ENCODE measurements around the gene PCNT. TPM values are rescaled to one million over a fixed set of nuclear protein-coding genes. Genes with fewer than 3 reads are reported as not detected.

PCNT gene
- total RNA-seq, 2 experiments from 2014 or later, result 46.2 to 46.6 TPM

DNA sequence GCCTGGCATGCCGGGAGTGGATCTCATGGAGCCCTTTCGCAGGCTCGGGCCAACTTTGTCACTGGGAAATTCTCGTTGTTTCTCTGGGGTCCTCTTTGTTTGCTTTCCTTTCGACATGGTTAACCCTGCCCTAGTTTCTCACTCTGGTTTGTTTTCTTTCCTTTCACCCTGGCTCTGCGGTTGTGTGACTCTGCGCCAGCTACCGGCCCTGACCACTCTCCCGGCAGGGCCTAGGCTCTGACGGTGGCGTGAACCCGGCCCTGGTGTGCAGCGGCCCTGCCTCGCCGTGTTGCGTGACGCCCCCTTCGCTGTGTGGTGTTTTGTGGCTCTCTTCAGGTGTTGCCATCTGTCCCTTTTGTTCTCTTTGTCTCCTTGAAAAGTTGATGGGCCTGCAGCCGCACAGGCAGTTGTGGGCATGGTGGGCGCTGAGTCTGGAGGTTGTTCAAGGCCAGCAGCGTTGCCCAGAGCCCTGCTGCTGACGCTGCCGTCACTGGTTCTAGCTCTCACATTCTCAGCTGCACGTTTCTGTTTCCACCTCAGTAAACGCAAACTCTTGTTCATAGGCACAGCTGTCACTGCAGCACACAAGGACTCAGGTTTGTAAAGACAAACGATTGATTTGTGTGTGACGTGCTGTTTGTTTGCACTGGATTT, 70.1 kb downstream of the PCNT start:
- ATAC-seq, result no peak
- TF ChIP-seq, protein P1, sequence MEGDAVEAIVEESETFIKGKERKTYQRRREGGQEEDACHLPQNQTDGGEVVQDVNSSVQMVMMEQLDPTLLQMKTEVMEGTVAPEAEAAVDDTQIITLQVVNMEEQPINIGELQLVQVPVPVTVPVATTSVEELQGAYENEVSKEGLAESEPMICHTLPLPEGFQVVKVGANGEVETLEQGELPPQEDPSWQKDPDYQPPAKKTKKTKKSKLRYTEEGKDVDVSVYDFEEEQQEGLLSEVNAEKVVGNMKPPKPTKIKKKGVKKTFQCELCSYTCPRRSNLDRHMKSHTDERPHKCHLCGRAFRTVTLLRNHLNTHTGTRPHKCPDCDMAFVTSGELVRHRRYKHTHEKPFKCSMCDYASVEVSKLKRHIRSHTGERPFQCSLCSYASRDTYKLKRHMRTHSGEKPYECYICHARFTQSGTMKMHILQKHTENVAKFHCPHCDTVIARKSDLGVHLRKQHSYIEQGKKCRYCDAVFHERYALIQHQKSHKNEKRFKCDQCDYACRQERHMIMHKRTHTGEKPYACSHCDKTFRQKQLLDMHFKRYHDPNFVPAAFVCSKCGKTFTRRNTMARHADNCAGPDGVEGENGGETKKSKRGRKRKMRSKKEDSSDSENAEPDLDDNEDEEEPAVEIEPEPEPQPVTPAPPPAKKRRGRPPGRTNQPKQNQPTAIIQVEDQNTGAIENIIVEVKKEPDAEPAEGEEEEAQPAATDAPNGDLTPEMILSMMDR (IDR thresholded peaks at IDR 0.05), result no peak
- H3K27me3 Mint-ChIP-seq, result no peaks in the 10 kb centered on the region
- H3K36me3 Mint-ChIP-seq (ENCODE audit: low read depth), result peaks cover 21% of the 10 kb centered on the region
- no peak overlapping the region for H3K27ac Mint-ChIP-seq
- DNase-seq, result no peak
- intact Hi-C loops (cut with micrococcal nuclease), result no loop called here
- no peak overlapping the region for H3K4me3 Mint-ChIP-seq
- ChIA-PET POLR2A (no interaction called here), CTCF (interaction anchor here (1.6 kb wide), 1 partner anchor 17 kb away, joined by 4 read pairs; no protein-coding TSS in a partner anchor)
- no peaks in the 10 kb centered on the region for H3K9me3 Mint-ChIP-seq
- H3K4me1 Mint-ChIP-seq (ENCODE audit: low read depth), result no peaks in the 10 kb centered on the region

DNA sequence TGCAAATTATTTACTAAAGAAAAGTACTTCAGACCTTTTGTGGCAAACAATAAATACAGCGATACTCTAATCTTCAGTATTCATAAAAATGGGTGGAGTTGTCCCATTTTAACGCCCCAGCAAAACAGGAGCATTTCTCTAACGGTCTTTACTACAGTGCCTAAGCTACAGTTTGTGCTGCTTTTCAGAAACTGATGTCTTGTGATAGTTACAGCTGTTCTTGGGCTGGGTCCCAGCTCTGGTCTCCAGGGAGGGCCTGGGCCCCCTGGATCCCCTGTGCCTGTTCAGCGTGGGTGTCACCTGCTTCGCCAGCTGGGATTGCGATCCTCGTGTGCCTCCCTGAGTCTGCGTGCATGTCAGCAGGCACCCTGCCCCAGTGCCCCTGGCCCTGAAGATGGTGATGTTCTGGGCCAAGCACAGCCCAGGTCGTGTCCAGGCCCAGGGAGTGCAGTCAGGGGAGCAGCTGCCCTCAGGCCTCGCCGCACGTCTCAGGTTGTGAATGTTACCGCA, 70.7 kb downstream of the PCNT start:
- CTCF ChIA-PET, result interaction anchor here (1.6 kb wide), 1 partner anchor 17 kb away, joined by 4 read pairs; no protein-coding TSS in a partner anchor
- ATAC-seq, result no peak
- intact Hi-C loops (cut with micrococcal nuclease), result no loop called here

DNA sequence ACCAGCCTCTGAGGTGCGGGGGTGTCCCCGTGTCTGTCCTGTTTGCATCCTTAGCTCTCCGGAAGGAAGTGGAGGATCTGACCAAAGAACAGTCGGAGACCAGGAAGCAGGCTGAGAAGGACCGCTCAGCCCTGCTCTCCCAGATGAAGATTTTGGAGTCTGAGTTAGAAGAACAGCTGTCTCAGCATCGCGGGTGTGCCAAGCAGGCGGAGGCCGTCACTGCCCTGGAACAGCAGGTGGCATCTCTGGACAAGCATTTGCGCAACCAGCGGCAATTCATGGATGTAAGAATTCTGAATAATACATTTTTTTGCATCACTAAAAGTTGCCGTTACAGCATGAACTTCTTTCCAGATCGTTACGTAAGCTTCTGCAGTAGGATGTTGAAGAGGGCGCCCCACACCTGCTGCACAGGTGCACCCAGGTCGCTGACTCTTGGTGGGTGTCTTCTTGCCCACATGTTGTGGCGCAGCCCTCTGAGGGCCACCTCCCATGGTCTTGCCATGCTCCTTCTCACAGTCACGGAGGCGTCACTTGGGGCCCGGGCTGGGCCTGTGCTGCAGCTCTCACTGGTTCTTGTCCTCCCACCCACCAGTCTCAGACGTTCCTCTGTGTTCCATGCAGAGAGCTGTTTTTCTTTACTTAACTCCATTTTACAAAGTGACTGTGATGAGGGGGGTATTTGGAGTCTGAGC, 73.4 kb downstream of the PCNT start:
- TF ChIP-seq, protein P1 (IDR thresholded peaks at IDR 0.05), result no peak
- CTCF ChIA-PET, result no interaction called here
- intact Hi-C loops (cut with micrococcal nuclease), result no loop called here
- POLR2A ChIA-PET, result no interaction called here
- H3K4me3 Mint-ChIP-seq, result no peak overlapping the region
- H3K27ac Mint-ChIP-seq, result no peak overlapping the region
- peaks cover 27% of the 10 kb centered on the region for H3K36me3 Mint-ChIP-seq (ENCODE audit: low read depth)
- no peak for ATAC-seq
- H3K4me1 Mint-ChIP-seq (ENCODE audit: low read depth), result no peaks in the 10 kb centered on the region
- H3K27me3 Mint-ChIP-seq, result no peaks in the 10 kb centered on the region
- no peak for DNase-seq
- no peaks in the 10 kb centered on the region for H3K9me3 Mint-ChIP-seq

More for the DNA sequence above, 70.7 kb downstream of the PCNT start:
- no peaks in the 10 kb centered on the region for H3K27me3 Mint-ChIP-seq
- H3K9me3 Mint-ChIP-seq, result no peaks in the 10 kb centered on the region
- POLR2A ChIA-PET, result no interaction called here
- TF ChIP-seq, protein P1 (IDR thresholded peaks at IDR 0.05), result no peak
- no peak overlapping the region for H3K27ac Mint-ChIP-seq
- H3K36me3 Mint-ChIP-seq (ENCODE audit: low read depth), result peaks cover 23% of the 10 kb centered on the region
- no peak overlapping the region for H3K4me3 Mint-ChIP-seq
- no peak for DNase-seq
- H3K4me1 Mint-ChIP-seq (ENCODE audit: low read depth), result no peaks in the 10 kb centered on the region

DNA sequence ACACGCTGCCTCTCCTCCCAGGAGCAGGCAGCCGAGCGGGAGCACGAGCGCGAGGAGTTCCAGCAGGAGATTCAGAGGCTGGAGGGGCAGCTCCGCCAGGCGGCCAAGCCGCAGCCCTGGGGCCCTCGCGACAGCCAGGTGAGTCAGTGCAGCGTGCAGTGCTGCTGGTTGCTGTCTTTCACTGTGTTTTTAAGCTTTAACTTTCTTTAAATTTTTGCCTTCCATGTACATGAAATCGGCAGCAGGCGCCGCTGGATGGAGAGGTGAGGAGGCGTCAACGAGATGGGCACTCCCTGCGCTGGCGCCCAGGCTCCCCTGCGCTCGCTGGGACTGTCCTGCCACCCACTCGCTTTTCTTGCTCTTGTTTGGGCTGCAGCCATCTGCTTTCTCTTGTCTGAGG, 74.0 kb downstream of the PCNT start:
- H3K4me3 Mint-ChIP-seq, result no peak overlapping the region
- POLR2A ChIA-PET, result no interaction called here
- no peaks in the 10 kb centered on the region for H3K27me3 Mint-ChIP-seq
- intact Hi-C loops (cut with micrococcal nuclease), result no loop called here
- DNase-seq (no peak), ATAC-seq (no peak)
- H3K4me1 Mint-ChIP-seq (ENCODE audit: low read depth), result no peaks in the 10 kb centered on the region
- CTCF ChIA-PET, result no interaction called here
- TF ChIP-seq, protein P1 (IDR thresholded peaks at IDR 0.05), result no peak
- H3K9me3 Mint-ChIP-seq, result no peaks in the 10 kb centered on the region
- no peak overlapping the region for H3K27ac Mint-ChIP-seq
- H3K36me3 Mint-ChIP-seq (ENCODE audit: low read depth), result peaks cover 25% of the 10 kb centered on the region

DNA sequence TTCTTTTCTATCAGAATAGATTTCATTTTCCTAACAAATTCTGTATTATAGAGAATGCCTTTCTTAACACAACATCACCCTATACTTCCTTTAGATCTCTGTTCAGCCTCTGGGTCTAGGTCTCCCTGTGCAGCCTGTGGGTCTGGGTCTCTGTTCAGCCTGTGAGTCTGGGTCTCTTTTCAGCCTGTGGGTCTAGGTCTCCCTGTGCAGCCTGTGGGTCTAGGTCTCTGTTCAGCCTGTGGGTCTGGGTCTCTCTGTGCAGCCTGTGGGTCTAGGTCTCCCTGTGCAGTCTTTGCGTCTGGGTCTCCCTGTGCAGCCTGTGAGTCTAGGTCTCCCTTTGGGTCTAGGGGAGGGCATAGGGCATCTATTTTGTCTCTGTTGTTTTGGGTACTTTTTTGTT, 75.2 kb downstream of the PCNT start:
- intact Hi-C loops (cut with micrococcal nuclease), result no loop called here
- Mint-ChIP-seq H3K9me3 (no peaks in the 10 kb centered on the region), H3K4me1 (ENCODE audit: low read depth) (no peaks in the 10 kb centered on the region), H3K4me3 (no peak overlapping the region), H3K27me3 (no peaks in the 10 kb centered on the region), H3K27ac (no peak overlapping the region), H3K36me3 (ENCODE audit: low read depth) (peaks cover 26% of the 10 kb centered on the region)
- ChIA-PET POLR2A (no interaction called here), CTCF (no interaction called here)
- no peak for ATAC-seq
- no peak for DNase-seq
- TF ChIP-seq, protein P1 (IDR thresholded peaks at IDR 0.05), result no peak
